VCaP (cell line): ENCODE data around the gene CCDC30.
"Not testable (repeated sequence)": the region's sequence is repeated elsewhere in the genome, so short reads cannot be mapped to it uniquely, and the experiment has no call there.

Experiments
- H3K27ac ChIP-seq: fragments of 450-650 bp; 2 replicates; pipeline ENCODE4 v1.5.1; 2017
- TF ChIP-seq, protein P1 (sequence below): fragments of 450-650 bp; conservative IDR thresholded peaks from 2 replicates; pipeline ENCODE4 v1.5.1; 2017; ENCODE audit warnings: mild to moderate bottlenecking, moderate library complexity

Gene CCDC30

DNA sequence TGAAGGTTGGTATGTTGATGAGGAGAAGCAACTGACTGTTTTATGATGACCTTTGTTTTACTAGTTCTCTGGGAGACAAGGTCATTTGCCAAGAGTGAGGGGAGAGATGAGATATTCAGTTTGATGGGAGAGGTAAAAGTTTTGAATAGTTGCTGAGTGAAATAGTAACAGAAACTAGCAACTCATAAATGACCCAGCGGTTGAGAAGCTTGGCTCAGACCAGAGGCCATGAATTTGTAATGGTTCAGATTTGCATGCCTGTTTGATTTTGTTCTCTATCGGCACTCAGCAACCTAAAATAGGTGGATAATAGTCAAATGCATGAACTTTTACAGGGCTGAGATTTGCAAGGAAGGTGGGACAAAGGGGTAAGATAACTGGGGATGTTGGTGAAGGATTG is 6.6 kb downstream of the CCDC30 start:
- H3K27ac ChIP-seq: no peak overlapping the region
- TF ChIP-seq, protein P1, sequence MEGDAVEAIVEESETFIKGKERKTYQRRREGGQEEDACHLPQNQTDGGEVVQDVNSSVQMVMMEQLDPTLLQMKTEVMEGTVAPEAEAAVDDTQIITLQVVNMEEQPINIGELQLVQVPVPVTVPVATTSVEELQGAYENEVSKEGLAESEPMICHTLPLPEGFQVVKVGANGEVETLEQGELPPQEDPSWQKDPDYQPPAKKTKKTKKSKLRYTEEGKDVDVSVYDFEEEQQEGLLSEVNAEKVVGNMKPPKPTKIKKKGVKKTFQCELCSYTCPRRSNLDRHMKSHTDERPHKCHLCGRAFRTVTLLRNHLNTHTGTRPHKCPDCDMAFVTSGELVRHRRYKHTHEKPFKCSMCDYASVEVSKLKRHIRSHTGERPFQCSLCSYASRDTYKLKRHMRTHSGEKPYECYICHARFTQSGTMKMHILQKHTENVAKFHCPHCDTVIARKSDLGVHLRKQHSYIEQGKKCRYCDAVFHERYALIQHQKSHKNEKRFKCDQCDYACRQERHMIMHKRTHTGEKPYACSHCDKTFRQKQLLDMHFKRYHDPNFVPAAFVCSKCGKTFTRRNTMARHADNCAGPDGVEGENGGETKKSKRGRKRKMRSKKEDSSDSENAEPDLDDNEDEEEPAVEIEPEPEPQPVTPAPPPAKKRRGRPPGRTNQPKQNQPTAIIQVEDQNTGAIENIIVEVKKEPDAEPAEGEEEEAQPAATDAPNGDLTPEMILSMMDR: no peak

DNA sequence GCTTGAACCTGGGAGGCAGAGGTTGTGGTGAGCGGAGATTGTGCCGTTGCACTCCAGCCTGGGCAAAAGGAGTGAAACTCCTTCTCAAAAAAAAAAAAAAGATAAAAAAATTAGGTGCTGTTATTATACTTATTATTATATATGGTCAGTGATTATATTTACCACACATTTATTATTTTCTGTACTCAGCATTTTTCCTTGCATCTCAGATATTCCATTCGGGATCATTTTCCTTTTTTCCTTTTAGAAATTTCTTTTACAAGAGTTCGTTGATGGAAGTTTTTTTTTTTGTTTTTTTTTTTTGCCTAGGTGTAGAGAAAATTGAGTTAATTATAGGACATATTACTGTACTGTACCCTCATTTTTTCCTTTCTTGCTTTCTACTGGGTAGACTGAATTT is 13.5 kb downstream of the CCDC30 start:
- TF ChIP-seq, protein P1: no peak
- H3K27ac ChIP-seq: no peak overlapping the region

DNA sequence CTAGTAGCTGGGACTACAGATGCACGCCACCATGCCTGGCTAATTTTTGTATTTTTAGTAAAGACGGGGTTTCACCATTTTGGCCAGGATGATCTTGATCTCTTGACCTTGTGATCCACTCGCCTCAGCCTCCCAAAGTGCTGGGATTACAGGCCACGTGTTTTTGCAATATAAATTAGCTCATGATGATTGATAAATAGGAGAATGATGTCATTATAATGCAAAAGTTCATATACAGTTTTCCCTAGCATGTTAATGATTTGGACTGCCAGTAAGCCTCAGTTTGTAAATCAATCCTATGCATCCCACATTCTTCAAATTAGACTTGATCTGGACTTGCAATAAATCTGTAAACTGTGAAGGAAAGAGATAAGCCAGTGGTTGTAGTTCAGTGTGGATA is 14.3 kb downstream of the CCDC30 start:
- not testable (repeated sequence) for H3K27ac ChIP-seq

DNA sequence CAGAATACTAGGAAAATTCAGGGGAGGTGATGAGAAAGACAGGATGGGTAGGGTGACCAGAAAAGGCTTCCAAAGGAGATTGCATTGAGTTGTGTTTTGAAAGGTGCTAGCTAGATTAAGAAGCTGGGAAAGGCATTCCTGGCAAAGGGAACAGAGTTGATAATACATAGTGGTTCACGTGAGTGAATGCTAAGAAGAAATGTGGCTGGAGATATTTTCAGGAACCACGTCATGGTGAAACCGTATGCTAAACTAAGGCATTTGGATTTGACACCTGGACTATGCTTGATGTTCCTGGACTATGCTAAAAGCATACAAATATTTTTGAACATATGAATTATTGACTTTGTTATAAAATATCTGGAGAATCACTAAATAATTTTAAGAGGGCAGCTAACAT is 14.7 kb downstream of the CCDC30 start:
- TF ChIP-seq, protein P1: no peak
- H3K27ac ChIP-seq: no peak overlapping the region

DNA sequence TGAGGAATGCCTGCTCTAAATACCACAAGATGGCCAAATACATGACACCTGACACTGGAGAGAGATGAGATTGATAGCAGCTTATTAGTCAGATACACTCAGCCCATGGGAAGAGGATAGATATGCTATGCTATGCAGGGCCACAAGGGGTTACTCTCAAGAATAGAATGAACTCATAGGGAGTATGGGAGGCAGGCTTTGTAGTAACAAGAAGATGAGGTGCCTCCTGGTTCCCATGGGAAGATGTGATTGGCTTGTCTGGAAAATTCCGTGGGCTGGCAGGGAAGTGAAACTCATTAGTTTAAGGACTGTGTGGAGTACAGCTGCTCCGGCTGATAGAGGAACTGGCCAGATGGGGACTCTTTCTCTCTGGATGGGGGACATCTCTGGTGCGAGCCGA is 16.5 kb downstream of the CCDC30 start:
- no peak overlapping the region for H3K27ac ChIP-seq
- TF ChIP-seq, protein P1: no peak

DNA sequence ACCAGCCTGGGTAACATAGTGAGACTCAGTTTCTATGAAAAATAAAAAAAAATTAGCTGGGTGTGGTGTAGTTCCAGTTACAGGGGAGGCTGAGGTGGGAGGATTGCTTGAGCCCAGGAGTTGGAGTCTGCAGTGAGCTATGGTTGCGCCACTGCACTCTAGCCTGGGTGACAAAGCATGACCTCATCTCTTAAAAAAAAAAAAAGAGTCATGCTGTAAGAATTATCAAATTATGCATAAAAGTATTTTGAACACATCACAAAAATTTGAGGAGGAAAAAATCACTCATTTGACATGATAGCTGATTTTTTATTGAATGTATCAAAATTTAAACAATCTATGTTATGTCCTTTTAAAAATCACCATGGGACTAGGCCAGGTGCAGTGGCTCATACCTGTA is 17.8 kb downstream of the CCDC30 start:
- TF ChIP-seq, protein P1: no peak
- no peak overlapping the region for H3K27ac ChIP-seq

DNA sequence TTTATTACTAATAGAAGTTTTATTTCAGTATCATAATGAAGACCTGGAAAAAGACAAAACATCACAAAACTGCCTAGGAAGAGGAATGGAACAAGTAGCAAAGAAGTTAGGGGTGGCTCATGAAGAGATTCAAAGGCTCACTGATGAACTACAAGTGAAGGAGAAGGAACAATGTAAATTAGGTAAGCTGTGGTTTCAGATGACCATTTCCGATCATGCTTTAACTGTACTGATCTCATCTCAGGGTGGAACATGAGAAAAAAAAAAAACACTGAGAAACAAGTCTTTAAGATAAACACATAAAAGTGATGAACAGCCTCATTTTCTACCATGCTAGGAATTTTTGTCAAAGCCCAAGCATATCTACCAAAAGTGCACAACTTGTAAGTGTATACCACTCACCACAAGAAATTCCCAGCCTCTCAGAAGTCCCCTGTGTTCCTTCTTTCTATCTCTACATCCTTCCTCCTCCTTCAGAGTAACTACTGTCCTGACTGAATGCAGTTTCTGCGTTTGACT is 19.6 kb downstream of the CCDC30 start:
- H3K27ac ChIP-seq: no peak overlapping the region
- TF ChIP-seq, protein P1: no peak

DNA sequence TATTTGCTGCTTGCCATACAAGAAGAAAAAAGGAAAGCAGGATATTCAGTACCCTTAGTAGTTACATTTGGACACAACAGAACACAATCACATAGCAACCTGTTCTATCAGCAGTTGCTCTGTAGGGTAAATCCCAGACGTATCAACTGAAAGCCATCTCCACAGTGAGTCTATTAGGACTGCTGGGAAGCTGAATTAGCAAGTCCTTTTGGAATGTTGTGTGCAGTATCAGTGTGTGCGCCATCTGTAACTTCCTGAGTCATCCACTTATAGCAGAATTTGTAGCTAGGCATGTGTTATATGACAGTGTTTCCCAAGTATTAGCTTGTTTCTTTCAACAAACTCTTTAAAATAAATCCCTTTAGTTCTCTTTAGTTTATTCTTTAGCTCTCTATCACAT is 21.3 kb downstream of the CCDC30 start:
- TF ChIP-seq, protein P1: no peak
- H3K27ac ChIP-seq: no peak overlapping the region
